Measurements from ENCODE around the gene ZFP92. TPM values are rescaled to one million over a fixed set of nuclear protein-coding genes. Genes with fewer than 3 reads are reported as not detected.
"Not testable (repeated sequence)": the region's sequence is repeated elsewhere in the genome, so short reads cannot be mapped to it uniquely, and the experiment has no call there.

The ZFP92 gene
- polyA plus RNA-seq, 10 donors = 0.54 to 0.88 (median 0.76) TPM

- DNase-seq = not testable (repeated sequence)
These were observed 26.3 kb upstream of the ZFP92 start for GRCh38 chrX:153384973-153385372.

GRCh38 chrX:153386097-153386496, 25.2 kb upstream of the ZFP92 start:
- DNase-seq = no peak

GRCh38 chrX:153387345-153387744, 23.9 kb upstream of the ZFP92 start:
- no peak for DNase-seq

- DNase-seq = no peak
These were observed 23.1 kb upstream of the ZFP92 start for GRCh38 chrX:153387987-153388721.

GRCh38 chrX:153388722-153389459, 22.4 kb upstream of the ZFP92 start:
- no peak for DNase-seq

- not testable (repeated sequence) for DNase-seq
These were observed 21.9 kb upstream of the ZFP92 start for GRCh38 chrX:153389460-153389768.

- DNase-seq = no peak
These were observed 18.5 kb upstream of the ZFP92 start for GRCh38 chrX:153392642-153393321.

- no peak for DNase-seq
These were observed 16.7 kb upstream of the ZFP92 start for GRCh38 chrX:153394612-153395011.

GRCh38 chrX:153395613-153396319, 15.5 kb upstream of the ZFP92 start:
- no peak for DNase-seq

GRCh38 chrX:153396320-153397195, 14.7 kb upstream of the ZFP92 start:
- no peak for DNase-seq

GRCh38 chrX:153397256-153397960, 13.9 kb upstream of the ZFP92 start:
- no peak for DNase-seq

GRCh38 chrX:153398275-153398960, 12.9 kb upstream of the ZFP92 start:
- DNase-seq = no peak

- no peak for DNase-seq
These were observed 10.8 kb upstream of the ZFP92 start for GRCh38 chrX:153400146-153401132.

- no peak for DNase-seq
These were observed 10.0 kb upstream of the ZFP92 start, which contains the start of gene PNMA6E for GRCh38 chrX:153401133-153401764. TSS of gene PNMA6E (minus strand) at chrX:153401350. CDS start at chrX:153398849, 2,501 bp downstream.

GRCh38 chrX:153404333-153404732, 6.9 kb upstream of the ZFP92 start:
- DNase-seq = not testable (repeated sequence)

- no peak for DNase-seq
These were observed 5.8 kb upstream of the ZFP92 start for GRCh38 chrX:153405426-153405825.

- no peak for DNase-seq
These were observed 5.3 kb upstream of the ZFP92 start for GRCh38 chrX:153406011-153406410.

GRCh38 chrX:153406903-153407302, 4.4 kb upstream of the ZFP92 start:
- DNase-seq = no peak

Data from muscle of back (tissue), 11 donors.